Spinal cord (tissue), 10 donors: ENCODE data around the gene MYBBP1A. TPM values are rescaled to one million over a fixed set of nuclear protein-coding genes. Genes with fewer than 3 reads are reported as not detected.
A peak's percentile ranks its signal among the peaks of the same experiment; 100 is the strongest.

Experiments used
- DNase-seq, 6 donors: peaks; one replicate each; pipeline versions ENCODE4 v3.0.0 to v3.0.0-alpha.2; 2013 to 2015; ENCODE audit warnings: low spot score in 6 of 6, low read depth in 4 of 6
- H3K27ac ChIP-seq: one replicate; pipeline ENCODE4 v1.5.1; 2013; ENCODE audit warnings: low read depth, low read length, control low read depth
- H3K27me3 ChIP-seq: one replicate; pipeline ENCODE4 v1.6.1; 2013; ENCODE audit warnings: low read length; ENCODE audit not compliant: control insufficient read depth, insufficient read depth
- H3K36me3 ChIP-seq: one replicate; pipeline ENCODE4 v1.6.1; 2013; ENCODE audit warnings: low read length; ENCODE audit not compliant: control insufficient read depth, insufficient read depth
- H3K4me1 ChIP-seq: one replicate; pipeline ENCODE4 v1.6.1; 2013; ENCODE audit warnings: low read length; ENCODE audit not compliant: control insufficient read depth, insufficient read depth
- H3K4me3 ChIP-seq: one replicate; pipeline ENCODE4 v1.5.1; 2013; ENCODE audit warnings: low read depth, low read length, control low read depth
- H3K9me3 ChIP-seq: one replicate; pipeline ENCODE4 v1.6.1; 2013; ENCODE audit warnings: low read length; ENCODE audit not compliant: control insufficient read depth, insufficient read depth
- WGBS: methylation state at CpG from one replicate; pipeline ENCODE4 v1.1.5; 2013; ENCODE audit warnings: missing lambda C conversion rate; ENCODE audit not compliant: insufficient coverage; 5-methylcytosine and 5-hydroxymethylcytosine counted together
- polyA plus RNA-seq, 2 donors: library from polyadenylated mRNA; unstranded; fragments of 120-200 nt; gene quantifications; one replicate each; pipeline ENCODE4 v1.2.1, GENCODE V29; 2013; ENCODE audit not compliant: insufficient read length in 2 of 2
- total RNA-seq, 2 donors: library from RNA; depleted of rRNA in 1 of 2; stranded (reverse); fragments of 120-200 nt in 1 of 2; fragments of >200 nt in 1 of 2; gene quantifications; one replicate each; pipeline versions ENCODE4 v1.2.3 to v1.2.4, GENCODE V29; 2013 to 2014
- donor health status: healthy.

MYBBP1A gene
- total and polyA plus RNA-seq, 4 donors: 19.5 to 38.9 (median 33.7) TPM

DNA sequence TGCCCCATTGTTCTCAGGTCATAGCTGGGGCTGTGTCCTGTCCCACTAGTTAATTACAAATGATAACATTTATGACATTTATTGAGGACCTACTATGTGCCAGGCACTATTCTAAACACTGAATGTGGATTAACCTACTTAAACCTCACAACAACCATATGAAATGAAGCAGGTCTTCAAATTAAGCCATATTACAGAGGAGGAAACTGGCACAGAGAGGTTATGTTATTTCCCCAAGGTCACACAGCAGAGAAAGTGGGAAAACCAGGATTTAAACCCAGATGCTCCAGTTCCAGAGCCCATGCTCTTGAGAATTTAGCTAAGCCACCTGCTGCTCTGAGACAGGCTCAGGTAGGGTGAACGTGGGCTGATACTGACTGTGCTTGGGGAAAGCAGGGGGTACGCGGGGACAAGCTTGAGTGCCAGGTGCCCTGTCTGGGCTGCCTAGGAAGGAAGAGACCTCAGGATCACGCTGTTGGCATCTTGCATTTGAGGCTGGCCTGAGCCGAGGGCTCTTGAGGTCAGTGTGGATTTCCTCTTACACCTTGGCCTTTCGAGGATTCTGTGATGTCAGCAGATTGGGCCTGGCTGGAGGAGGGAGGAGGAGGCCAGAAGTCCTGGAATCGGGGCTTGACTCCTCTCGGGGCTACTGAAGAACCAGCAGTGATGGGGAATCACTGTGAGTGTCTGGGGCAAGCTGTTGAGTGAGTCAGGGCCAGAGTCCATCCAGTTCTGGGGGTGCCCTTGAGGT, 47.6 kb downstream of the MYBBP1A start:
- no peak overlapping the region for H3K4me3 ChIP-seq
- WGBS: 86% methylated on average over 8 of the region's 8 CpGs
- peaks cover 78% of the 10 kb centered on the region for H3K4me1 ChIP-seq
- no peak overlapping the region for H3K27ac ChIP-seq
- no peaks in the 10 kb centered on the region for H3K9me3 ChIP-seq
- no peaks in the 10 kb centered on the region for H3K27me3 ChIP-seq
- DNase-seq: no peak
- peaks cover 29% of the 10 kb centered on the region for H3K36me3 ChIP-seq

- Histone ChIP-seq H3K9me3 (no peaks in the 10 kb centered on the region), H3K27ac (no peak overlapping the region), H3K36me3 (peaks cover 23% of the 10 kb centered on the region), H3K4me3 (no peak overlapping the region), H3K27me3 (no peaks in the 10 kb centered on the region), H3K4me1 (peaks cover 75% of the 10 kb centered on the region)
- peak in 1 of 6 donors; percentile 43 for DNase-seq
- 60% methylated on average over 8 of the region's 8 CpGs for WGBS
These were observed 48.3 kb downstream of the MYBBP1A start for GRCh38 chr17:4506892-4507291.

DNA sequence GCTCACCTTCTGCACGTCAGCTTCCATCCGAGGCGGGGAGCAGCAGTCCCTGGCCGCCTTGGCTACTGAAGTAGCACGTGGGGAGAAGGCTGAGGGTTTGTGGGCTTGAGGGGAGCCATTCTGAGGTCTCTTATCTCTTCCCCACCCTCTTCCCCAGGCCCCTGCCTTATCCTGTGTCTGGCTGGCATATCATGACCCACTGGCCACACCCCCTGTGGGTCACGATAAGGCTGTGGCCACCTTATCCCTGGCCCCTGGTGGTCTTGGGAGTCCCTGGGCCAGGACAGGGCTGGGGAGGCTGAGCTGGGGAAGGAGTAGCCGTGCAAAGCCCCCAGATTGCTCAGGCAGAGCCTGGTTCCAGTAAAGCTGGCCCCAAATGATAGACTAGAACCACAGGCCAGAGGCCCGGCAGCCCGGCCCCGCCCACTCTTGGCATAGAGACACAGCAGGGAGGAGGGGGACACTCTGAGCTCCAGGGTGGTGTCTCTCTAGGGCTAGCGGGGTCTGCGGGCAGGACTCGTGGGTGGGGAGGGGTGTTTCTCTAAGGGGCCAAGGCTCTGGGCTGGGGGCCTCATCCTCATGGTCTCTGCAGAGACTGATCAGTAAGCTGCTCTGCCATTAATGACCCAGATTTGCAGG, 48.9 kb downstream of the MYBBP1A start:
- H3K4me1 ChIP-seq: peaks cover 74% of the 10 kb centered on the region
- WGBS: 57% methylated on average over 9 of the region's 13 CpGs
- H3K27ac ChIP-seq: no peak overlapping the region
- no peak overlapping the region for H3K4me3 ChIP-seq
- peaks cover under 1% of the 10 kb centered on the region for H3K27me3 ChIP-seq
- no peaks in the 10 kb centered on the region for H3K9me3 ChIP-seq
- H3K36me3 ChIP-seq: peaks cover 21% of the 10 kb centered on the region
- no peak for DNase-seq

DNA sequence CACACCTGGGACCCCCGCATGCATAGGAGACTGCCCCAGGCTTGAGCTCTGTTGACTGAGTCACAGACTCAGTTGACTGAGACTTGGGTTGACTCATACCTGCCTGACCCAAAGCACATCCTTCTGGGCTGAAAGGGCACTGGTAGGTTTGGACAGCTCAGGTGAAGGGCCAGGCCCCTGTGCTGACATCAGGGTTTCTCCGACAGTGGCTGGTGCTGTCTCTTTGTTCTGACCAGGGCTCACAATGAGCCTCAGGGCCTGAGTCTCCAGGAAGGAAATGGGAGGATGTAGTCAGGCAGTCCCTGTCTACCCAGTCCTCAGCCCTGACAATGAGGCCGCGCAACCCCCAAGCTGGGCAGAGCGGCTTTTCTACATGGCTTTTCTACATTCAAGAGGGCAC, 50.0 kb downstream of the MYBBP1A start:
- DNase-seq: no peak
- Histone ChIP-seq H3K36me3 (peaks cover 21% of the 10 kb centered on the region), H3K4me3 (no peak overlapping the region), H3K4me1 (peaks cover 80% of the 10 kb centered on the region), H3K27ac (no peak overlapping the region), H3K27me3 (peaks cover 11% of the 10 kb centered on the region), H3K9me3 (no peaks in the 10 kb centered on the region)
- WGBS: 90% methylated on average over 5 of the region's 5 CpGs

DNA sequence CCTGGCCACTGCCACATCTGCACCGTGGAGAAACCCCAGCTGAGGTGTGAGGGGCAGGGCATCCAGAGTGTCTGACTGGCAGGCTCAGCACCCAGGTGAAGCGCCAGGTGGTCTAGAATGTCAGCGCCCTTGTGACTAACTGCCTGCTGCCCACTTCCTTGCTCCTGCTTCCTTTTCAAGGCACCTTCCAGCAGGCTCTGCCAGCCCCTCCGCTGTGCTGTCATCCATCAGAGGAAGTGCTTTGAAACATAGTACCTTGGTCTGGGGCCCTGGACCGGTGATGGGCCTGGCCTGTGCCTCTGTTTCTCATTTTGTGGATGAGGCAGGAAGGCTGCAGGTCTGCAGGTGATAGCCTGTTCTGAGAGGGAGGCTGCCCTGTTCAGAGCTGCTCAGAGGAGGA, 51.0 kb downstream of the MYBBP1A start:
- Histone ChIP-seq H3K27ac (no peak overlapping the region), H3K27me3 (peaks cover 19% of the 10 kb centered on the region), H3K4me3 (no peak overlapping the region), H3K36me3 (peaks cover 14% of the 10 kb centered on the region), H3K9me3 (no peaks in the 10 kb centered on the region), H3K4me1 (peaks cover 79% of the 10 kb centered on the region)
- 73% methylated on average over 5 of the region's 5 CpGs for WGBS
- no peak for DNase-seq

DNA sequence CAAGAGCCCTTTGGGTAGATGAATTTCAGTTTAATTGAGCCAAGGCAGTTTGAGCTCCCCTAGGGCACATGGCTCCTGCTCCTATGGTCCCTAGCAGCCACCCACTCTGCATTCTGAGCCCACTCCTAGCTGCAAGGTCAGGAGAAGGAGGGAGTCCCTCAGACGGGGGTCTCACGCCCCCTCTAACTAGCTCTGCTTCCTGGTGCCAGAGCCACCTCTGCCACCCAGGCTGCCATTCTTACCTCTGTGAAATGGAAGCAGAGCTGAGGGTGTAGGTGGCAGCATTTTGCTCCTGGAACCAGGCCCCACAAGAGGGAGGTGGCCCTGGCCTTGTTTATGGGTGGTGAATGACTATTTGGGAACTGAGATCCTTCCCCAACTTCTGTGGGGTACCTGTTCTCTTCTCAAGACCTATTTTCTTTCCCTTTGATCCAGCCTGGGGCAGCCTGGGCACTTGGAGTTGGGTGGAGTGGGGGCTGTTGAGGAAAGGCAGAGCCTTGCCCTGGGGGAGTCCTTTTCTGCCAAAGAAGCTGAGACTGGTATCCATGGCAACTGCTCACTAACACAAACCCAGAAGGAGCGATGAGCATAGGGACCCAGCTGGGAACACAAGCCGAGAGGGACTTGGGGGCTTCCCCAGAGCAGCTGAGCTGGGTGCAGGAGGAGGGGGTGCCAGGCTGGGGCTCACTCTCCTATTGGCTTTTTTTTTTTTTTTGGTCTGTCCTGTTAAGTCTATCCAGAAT, 51.7 kb downstream of the MYBBP1A start:
- peaks cover 19% of the 10 kb centered on the region for H3K27me3 ChIP-seq
- H3K36me3 ChIP-seq: peaks cover 14% of the 10 kb centered on the region
- 63% methylated on average over 4 of the region's 4 CpGs for WGBS
- DNase-seq: peak in 2 of 6 donors; percentile 65 to 76
- H3K27ac ChIP-seq: no peak overlapping the region
- H3K4me3 ChIP-seq: no peak overlapping the region
- peaks cover 76% of the 10 kb centered on the region for H3K4me1 ChIP-seq
- H3K9me3 ChIP-seq: no peaks in the 10 kb centered on the region

DNA sequence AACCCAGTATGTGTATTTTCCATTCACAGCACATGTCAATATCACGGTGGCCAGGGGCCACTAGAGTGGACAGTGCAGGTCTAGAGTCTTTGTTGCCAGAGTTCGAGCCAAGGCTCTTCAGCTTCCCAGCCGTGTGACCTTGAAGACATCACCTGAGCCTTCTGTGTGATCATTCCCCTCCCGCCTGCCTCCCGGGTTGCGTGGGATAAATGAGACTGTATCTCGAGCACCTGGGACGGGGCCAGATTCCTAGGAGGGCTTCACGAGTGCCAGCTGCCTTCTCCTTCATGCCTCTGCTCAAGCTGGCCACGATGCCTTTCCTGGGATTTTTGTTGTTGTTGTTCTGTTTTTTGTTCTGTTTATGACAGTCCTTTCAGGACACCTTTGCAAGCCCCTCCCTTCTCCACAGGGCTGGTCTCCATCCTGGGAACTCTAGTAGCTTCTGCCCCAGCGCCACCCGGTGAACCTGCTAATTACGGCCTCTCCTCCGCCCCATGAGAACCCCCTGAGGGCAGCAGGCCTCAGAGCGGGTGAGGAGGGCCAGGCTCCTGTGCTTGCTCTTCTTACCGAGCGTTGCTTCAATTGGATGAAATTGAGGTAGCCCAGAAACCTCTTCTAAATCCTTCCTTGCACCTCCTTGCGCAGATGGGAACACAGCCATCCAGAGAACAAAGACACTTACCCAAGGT, 52.6 kb downstream of the MYBBP1A start:
- peaks cover 19% of the 10 kb centered on the region for H3K27me3 ChIP-seq
- no peak for DNase-seq
- H3K4me3 ChIP-seq: no peak overlapping the region
- H3K9me3 ChIP-seq: no peaks in the 10 kb centered on the region
- peaks cover 84% of the 10 kb centered on the region for H3K4me1 ChIP-seq
- H3K36me3 ChIP-seq: peaks cover 14% of the 10 kb centered on the region
- 56% methylated on average over 10 of the region's 18 CpGs for WGBS
- H3K27ac ChIP-seq: no peak overlapping the region

DNA sequence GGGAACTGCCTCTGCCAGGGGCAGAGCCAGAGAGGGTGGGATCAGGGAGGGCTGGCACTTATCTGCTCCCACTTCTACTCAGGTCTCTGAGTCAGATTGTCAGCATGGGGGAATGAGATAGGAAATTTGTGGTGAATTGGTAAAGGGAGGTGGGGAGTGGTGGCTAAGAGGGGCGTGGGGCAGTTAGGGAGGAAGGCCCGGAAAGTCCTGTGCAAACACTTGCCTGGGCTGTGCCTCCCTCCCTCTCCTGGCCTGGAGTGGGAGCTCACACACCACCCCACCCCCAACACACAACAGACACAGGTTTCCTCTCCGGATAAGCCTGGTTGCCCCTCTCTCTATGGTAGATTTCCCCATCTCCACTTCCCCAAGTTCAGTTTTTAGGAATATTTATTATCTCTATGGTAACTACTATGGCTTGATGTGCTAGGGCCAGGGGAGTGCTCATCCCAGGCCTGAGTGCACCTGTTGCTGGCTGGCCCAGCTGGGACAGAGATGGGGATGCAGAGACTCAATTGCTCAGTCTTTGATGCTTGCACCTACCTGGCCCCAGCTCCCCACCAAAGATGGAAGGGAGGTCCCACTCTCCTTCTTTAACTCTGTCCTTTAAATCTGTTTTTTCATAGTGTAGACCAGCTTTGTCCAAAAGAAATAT, 53.8 kb downstream of the MYBBP1A start:
- H3K36me3 ChIP-seq: peaks cover 10% of the 10 kb centered on the region
- H3K27me3 ChIP-seq: peaks cover 19% of the 10 kb centered on the region
- H3K9me3 ChIP-seq: no peaks in the 10 kb centered on the region
- H3K4me3 ChIP-seq: no peak overlapping the region
- peaks cover 77% of the 10 kb centered on the region for H3K4me1 ChIP-seq
- no peak for DNase-seq
- H3K27ac ChIP-seq: no peak overlapping the region
- no CpG with 5 or more reads among the region's 3 CpGs for WGBS

DNA sequence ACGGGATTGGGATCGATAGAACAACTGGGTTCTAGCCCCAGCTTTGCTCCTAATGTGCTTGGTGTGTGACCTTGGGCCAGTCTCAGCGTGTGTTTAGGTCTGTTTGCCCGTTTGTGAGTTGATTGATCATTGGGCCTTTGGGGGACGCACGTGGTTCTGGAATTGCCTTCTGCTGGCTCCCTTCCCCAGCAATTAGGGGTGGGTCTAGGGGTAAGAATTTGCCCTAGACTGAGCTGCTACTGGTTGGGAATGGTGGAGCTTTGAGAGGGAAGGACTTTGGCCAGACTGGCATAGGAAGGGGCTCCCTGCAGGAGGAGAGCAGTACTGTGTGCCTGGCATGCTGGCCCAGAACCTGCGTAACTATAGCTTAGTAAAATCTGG, 55.0 kb downstream of the MYBBP1A start:
- Histone ChIP-seq H3K9me3 (no peaks in the 10 kb centered on the region), H3K4me1 (peaks cover 64% of the 10 kb centered on the region), H3K4me3 (peak overlapping the region; percentile 56), H3K27ac (no peak overlapping the region), H3K27me3 (peaks cover 19% of the 10 kb centered on the region), H3K36me3 (peaks cover 8% of the 10 kb centered on the region)
- peak in 2 of 6 donors; percentile 51 to 70 for DNase-seq
- WGBS: 6% methylated on average over 5 of the region's 7 CpGs
